ENCODE measurements around the gene MAP6D1.
"Not testable (repeated sequence)": the region's sequence is repeated elsewhere in the genome, so short reads cannot be mapped to it uniquely, and the experiment has no call there.

MAP6D1 gene

DNA sequence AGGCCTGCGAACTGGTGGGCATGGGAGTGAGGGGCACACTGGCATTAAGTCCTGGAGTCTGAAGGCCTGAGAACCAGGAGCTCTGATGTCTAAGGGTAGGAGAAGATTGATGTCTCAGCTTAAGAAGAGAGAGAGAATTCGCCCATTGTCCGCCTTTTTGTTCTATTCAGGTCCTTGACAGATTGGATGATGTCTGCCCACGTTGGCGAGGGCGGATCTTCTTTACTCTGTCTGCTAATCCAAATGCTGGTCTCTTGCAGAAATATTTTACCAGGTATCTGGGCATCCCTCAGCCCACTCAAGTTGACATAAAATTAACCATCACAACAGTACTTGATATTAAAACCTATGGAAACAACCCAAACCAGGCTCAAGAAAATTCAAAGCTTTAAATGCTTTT lies 44.1 kb downstream of the MAP6D1 start:
- TF ChIP-seq, protein P1, sequence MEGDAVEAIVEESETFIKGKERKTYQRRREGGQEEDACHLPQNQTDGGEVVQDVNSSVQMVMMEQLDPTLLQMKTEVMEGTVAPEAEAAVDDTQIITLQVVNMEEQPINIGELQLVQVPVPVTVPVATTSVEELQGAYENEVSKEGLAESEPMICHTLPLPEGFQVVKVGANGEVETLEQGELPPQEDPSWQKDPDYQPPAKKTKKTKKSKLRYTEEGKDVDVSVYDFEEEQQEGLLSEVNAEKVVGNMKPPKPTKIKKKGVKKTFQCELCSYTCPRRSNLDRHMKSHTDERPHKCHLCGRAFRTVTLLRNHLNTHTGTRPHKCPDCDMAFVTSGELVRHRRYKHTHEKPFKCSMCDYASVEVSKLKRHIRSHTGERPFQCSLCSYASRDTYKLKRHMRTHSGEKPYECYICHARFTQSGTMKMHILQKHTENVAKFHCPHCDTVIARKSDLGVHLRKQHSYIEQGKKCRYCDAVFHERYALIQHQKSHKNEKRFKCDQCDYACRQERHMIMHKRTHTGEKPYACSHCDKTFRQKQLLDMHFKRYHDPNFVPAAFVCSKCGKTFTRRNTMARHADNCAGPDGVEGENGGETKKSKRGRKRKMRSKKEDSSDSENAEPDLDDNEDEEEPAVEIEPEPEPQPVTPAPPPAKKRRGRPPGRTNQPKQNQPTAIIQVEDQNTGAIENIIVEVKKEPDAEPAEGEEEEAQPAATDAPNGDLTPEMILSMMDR (IDR thresholded peaks at IDR 0.05): no peak
- H3K36me3 ChIP-seq (ENCODE audit: control insufficient read depth, insufficient read depth, low read length): no peaks in the 10 kb centered on the region
- H3K9ac ChIP-seq: no peak overlapping the region

DNA sequence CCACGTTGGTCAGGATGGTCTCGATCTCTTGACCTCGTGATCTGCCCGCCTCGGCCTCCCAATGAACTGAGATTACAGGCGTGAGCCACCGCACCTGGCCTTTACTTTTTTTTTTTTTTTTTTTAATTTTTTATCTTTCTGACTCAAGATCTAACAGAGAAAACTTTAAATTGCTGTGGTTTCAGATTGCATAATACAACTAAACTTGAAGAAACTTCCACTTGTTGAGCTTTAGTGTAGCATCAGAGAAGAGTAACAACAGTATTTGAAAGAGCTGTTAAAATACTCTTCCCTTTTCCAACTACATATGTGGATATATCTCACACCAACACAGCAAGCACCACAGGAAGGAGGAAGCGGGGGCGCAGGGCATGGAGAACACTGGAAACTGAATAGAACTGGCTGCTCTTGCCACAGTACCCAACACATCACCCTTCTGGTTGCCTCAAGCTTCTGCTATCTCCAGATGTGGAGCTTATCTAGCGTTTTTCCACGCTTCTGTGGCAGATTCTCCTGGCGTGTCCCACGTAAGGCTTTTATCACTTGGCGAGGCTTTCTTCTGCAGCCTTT lies 45.4 kb downstream of the MAP6D1 start:
- H3K4me1 ChIP-seq: no peaks in the 10 kb centered on the region
- no peak overlapping the region for H3K4me3 ChIP-seq (ENCODE audit: low read depth, low read length)
- H3K79me2 ChIP-seq: no peaks in the 10 kb centered on the region
- H3K27me3 ChIP-seq (ENCODE audit: control insufficient read depth, insufficient read depth, low read length): no peaks in the 10 kb centered on the region
- TF ChIP-seq, protein P1 (IDR thresholded peaks at IDR 0.05): no peak
- no peak overlapping the region for H3K4me2 ChIP-seq (ENCODE audit: low read length)
- no peak overlapping the region for H2AFZ ChIP-seq
- H3K27ac ChIP-seq: no peak overlapping the region
- H3K9ac ChIP-seq: no peak overlapping the region
- H3K9me3 ChIP-seq (ENCODE audit: control insufficient read depth, low read length): no peaks in the 10 kb centered on the region
- H3K36me3 ChIP-seq (ENCODE audit: control insufficient read depth, insufficient read depth, low read length): no peaks in the 10 kb centered on the region

More for the DNA sequence above, 44.1 kb downstream of the MAP6D1 start:
- H3K27me3 ChIP-seq (ENCODE audit: control insufficient read depth, insufficient read depth, low read length): no peaks in the 10 kb centered on the region
- no peak overlapping the region for H3K4me2 ChIP-seq (ENCODE audit: low read length)
- H3K9me3 ChIP-seq (ENCODE audit: control insufficient read depth, low read length): no peaks in the 10 kb centered on the region
- no peaks in the 10 kb centered on the region for H3K4me1 ChIP-seq
- H3K27ac ChIP-seq: no peak overlapping the region
- H2AFZ ChIP-seq: no peak overlapping the region
- H3K79me2 ChIP-seq: no peaks in the 10 kb centered on the region
- H3K4me3 ChIP-seq (ENCODE audit: low read depth, low read length): no peak overlapping the region

DNA sequence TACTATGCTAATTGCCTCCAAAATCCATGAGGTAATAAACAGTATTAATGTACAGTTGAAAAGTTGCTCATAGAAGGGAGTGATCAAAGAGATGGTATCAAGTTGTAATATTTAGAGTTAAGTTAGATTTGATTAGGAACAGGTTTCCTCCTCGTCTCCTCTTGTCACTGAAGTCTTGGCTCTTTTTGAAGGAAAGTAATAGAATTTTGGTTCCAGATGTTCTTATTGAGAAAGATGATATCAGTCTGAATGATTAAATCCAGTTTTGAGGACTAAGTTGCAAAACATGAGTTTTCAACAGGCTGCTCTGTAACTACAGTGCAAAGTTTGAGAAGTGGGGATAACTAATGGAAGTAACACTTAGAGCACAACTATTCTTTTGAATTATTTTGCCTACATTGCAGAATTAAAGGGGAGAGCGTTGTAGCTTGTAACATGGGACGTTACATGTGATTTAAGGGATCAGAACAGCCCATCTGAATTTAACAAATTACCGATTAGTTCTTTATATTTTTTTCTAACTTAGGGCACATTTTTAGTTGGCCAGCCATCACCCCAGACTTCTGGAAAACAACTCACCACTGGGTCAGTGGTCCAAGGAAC lies 48.3 kb downstream of the MAP6D1 start:
- Histone ChIP-seq H2AFZ (no peak overlapping the region), H3K9ac (no peak overlapping the region), H3K79me2 (no peaks in the 10 kb centered on the region), H3K27ac (no peak overlapping the region), H3K4me2 (ENCODE audit: low read length) (no peak overlapping the region), H3K27me3 (ENCODE audit: control insufficient read depth, insufficient read depth, low read length) (no peaks in the 10 kb centered on the region), H3K4me1 (no peaks in the 10 kb centered on the region), H3K4me3 (ENCODE audit: low read depth, low read length) (no peak overlapping the region), H3K9me3 (ENCODE audit: control insufficient read depth, low read length) (no peaks in the 10 kb centered on the region), H3K36me3 (ENCODE audit: control insufficient read depth, insufficient read depth, low read length) (no peaks in the 10 kb centered on the region)
- TF ChIP-seq, protein P1 (IDR thresholded peaks at IDR 0.05): no peak

DNA sequence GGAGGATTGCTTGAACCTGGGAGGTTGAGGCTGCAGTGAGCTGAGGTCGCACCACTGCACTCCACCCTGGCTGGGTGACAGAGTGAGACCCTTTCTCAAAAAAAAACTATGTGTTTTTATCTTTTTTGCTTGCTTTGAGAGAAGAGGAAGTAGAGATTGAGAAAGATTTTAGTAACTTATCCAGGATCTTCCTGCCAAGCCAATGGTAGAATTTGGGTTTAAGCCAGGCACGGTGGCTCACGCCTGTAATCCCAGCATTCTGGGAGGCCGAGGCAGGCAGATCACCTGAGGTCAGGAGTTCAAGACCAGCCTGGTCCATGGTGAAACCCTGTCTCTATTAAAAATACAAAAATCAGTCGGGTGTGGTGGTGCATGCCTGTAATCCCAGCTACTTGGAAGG lies 48.9 kb downstream of the MAP6D1 start:
- not testable (repeated sequence) for H3K27me3 ChIP-seq (ENCODE audit: control insufficient read depth, insufficient read depth, low read length); H3K4me1 ChIP-seq; H3K27ac ChIP-seq; H3K9me3 ChIP-seq (ENCODE audit: control insufficient read depth, low read length); H3K4me2 ChIP-seq (ENCODE audit: low read length); H3K36me3 ChIP-seq (ENCODE audit: control insufficient read depth, insufficient read depth, low read length); H2AFZ ChIP-seq; H3K9ac ChIP-seq; H3K4me3 ChIP-seq (ENCODE audit: low read depth, low read length); H3K79me2 ChIP-seq

DNA sequence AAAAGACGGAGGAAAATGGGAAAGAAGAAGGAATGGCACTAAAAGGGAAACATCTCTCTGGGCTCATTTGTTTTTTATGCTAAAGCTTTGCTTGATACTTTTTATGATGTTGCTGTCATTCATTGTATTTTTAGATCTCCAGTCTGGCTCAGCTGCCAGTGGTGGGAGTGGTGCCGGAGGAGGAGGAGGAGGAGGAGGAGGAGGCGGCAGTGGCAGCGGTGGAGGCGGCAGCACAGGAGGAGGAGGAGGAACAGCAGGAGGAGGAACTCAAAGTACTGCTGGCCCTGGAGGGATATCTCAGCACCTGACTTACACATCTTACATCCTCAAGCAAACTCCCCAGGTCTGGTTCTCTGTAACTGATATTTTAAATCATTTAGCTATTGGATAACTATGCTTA lies 49.6 kb downstream of the MAP6D1 start:
- no peaks in the 10 kb centered on the region for H3K4me1 ChIP-seq
- no peak overlapping the region for H3K27ac ChIP-seq
- H3K9me3 ChIP-seq (ENCODE audit: control insufficient read depth, low read length): no peaks in the 10 kb centered on the region
- H3K9ac ChIP-seq: no peak overlapping the region
- TF ChIP-seq, protein P1 (IDR thresholded peaks at IDR 0.05): no peak
- H3K79me2 ChIP-seq: no peaks in the 10 kb centered on the region
- no peak overlapping the region for H3K4me2 ChIP-seq (ENCODE audit: low read length)
- no peaks in the 10 kb centered on the region for H3K27me3 ChIP-seq (ENCODE audit: control insufficient read depth, insufficient read depth, low read length)
- H3K36me3 ChIP-seq (ENCODE audit: control insufficient read depth, insufficient read depth, low read length): no peaks in the 10 kb centered on the region
- H2AFZ ChIP-seq: no peak overlapping the region
- H3K4me3 ChIP-seq (ENCODE audit: low read depth, low read length): no peak overlapping the region

All from parathyroid adenoma (tissue), 2 donors.